ENCODE results near the gene SLC25A29. TPM values are rescaled to one million over a fixed set of nuclear protein-coding genes. Genes with fewer than 3 reads are reported as not detected.

SLC25A29 gene
- total RNA-seq, 1 donor: 8.6 TPM

DNA sequence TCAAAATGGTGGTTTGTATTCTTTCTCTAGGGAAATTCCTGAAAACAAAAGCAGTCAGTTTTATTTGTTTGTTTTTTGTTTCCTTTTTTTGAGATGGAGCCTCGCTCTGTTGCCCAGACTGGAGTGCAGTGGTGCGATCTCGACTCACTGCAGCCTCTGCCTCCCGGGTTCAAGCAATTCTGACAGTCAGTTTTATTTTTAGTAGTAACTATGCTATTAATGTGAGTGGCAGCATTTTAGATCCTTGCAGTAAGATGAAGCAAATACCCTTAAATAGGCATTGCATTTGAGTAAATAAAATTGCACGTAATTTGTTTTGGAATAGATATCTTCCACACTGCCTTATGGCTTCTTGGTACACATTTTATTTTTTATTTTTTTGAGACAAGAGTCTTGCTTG is 43.7 kb downstream of the SLC25A29 start:
- TF ChIP-seq, protein P1, sequence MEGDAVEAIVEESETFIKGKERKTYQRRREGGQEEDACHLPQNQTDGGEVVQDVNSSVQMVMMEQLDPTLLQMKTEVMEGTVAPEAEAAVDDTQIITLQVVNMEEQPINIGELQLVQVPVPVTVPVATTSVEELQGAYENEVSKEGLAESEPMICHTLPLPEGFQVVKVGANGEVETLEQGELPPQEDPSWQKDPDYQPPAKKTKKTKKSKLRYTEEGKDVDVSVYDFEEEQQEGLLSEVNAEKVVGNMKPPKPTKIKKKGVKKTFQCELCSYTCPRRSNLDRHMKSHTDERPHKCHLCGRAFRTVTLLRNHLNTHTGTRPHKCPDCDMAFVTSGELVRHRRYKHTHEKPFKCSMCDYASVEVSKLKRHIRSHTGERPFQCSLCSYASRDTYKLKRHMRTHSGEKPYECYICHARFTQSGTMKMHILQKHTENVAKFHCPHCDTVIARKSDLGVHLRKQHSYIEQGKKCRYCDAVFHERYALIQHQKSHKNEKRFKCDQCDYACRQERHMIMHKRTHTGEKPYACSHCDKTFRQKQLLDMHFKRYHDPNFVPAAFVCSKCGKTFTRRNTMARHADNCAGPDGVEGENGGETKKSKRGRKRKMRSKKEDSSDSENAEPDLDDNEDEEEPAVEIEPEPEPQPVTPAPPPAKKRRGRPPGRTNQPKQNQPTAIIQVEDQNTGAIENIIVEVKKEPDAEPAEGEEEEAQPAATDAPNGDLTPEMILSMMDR (IDR thresholded peaks at IDR 0.05; ENCODE audit: insufficient read depth, low read depth, low read length): no peak
- no peak for DNase-seq (ENCODE audit: low read depth)
- no peak overlapping the region for H3K4me3 ChIP-seq (ENCODE audit: low read depth, low read length)

DNA sequence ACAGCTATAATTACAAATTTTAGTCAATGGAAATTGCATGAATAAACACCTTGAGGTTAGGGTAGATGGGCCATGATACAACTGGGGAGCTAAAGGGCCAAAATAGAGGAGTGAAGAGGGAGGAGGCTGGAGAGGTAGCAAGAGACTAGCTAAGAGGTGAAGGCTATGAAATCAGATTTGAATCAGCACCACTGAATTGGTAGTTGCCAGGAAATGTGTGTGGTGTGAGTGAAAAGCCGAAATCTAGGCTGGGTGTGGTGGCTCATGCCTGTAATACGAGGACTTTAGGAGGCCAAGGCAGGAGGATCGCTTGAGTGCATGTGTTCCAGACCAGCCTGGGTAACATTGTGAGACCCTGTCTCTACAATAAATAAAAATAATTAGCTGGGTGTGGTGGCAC is 44.6 kb downstream of the SLC25A29 start:
- DNase-seq (ENCODE audit: low read depth): no peak
- no peak overlapping the region for H3K4me3 ChIP-seq (ENCODE audit: low read depth, low read length)
- TF ChIP-seq, protein P1 (IDR thresholded peaks at IDR 0.05; ENCODE audit: insufficient read depth, low read depth, low read length): no peak

DNA sequence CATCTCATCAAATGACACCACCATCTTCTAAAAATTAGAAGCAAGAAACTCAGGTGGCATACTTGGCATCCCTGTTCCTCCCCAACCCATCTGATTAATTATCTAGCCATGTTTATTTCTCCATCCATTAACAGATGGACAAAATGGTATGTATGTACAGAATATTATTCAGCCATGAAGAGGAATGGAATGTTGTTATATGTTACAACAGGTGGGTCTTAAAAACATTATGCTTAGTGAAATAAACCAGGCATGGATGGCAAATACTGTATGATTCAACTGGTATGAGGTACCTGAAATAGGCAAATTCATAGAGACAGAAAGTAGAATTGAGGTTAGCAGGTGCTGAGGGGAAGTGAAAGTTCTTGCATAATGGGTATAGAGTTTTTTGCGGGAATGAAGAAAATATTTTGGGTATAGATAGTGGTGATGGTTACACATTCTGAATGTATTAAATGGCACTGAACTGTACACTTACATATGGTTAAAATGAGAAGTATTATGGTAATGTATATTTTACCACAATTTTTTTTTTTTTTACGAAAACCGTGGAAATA is 49.8 kb downstream of the SLC25A29 start:
- TF ChIP-seq, protein P1 (IDR thresholded peaks at IDR 0.05; ENCODE audit: insufficient read depth, low read depth, low read length): no peak
- no peak for DNase-seq (ENCODE audit: low read depth)
- no peak overlapping the region for H3K4me3 ChIP-seq (ENCODE audit: low read depth, low read length)

DNA sequence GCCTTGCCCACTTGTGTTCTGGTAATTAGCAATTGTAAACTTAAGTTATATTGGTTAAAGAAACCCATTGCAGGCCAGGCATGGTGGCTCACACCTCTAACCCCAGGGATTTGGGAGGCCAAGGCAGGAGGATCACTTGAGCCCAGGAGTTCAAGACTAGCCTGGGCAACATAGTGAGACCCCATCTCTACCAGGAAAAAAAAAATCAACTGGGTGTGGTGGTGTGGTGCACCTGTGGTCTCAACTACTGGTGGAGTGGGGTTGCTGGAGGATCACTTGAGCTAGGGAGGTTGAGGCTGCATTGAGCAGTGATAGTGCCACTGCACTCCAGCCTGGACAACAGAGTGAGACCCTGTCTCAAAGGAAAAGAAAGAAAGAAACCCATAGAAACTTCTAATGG is 53.6 kb downstream of the SLC25A29 start:
- H3K4me3 ChIP-seq (ENCODE audit: low read depth, low read length): no peak overlapping the region
- TF ChIP-seq, protein P1 (IDR thresholded peaks at IDR 0.05; ENCODE audit: insufficient read depth, low read depth, low read length): no peak
- no peak for DNase-seq (ENCODE audit: low read depth)

DNA sequence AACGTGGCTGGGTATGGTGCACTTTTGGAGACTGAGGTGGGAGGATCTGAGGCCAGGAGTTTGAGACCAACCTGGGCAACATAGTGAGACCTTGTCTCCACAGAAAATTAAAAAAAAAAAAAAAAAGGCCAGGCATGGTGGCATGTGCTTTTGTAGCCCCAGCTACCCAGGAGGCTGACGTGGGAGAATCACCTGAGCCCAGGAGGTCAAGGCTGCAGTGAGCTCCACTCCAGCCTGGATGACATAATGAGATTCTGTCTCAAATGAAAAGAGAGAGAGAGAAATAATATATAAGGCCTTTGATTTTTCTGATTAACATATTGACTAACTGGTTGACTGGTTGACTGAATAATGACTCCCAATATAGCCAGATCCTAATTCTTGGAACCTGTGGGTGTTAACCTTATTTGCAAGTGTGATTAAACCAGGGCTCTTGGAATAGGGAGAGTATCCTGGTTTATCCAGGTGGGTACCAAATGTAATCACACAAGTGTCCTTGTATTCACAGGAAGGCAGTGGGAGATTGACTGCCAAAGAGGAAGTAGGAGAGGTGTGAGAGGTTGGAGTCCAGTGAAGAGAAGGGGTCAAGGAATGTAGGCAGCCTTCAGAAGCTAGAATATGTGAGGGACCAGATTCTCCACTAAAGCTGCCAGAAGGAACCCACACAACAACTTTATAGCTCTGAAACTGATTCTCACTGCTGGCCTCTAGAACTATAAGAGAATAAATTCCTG is 55.3 kb downstream of the SLC25A29 start:
- no peak overlapping the region for H3K4me3 ChIP-seq (ENCODE audit: low read depth, low read length)
- no peak for DNase-seq (ENCODE audit: low read depth)
- TF ChIP-seq, protein P1 (IDR thresholded peaks at IDR 0.05; ENCODE audit: insufficient read depth, low read depth, low read length): no peak

DNA sequence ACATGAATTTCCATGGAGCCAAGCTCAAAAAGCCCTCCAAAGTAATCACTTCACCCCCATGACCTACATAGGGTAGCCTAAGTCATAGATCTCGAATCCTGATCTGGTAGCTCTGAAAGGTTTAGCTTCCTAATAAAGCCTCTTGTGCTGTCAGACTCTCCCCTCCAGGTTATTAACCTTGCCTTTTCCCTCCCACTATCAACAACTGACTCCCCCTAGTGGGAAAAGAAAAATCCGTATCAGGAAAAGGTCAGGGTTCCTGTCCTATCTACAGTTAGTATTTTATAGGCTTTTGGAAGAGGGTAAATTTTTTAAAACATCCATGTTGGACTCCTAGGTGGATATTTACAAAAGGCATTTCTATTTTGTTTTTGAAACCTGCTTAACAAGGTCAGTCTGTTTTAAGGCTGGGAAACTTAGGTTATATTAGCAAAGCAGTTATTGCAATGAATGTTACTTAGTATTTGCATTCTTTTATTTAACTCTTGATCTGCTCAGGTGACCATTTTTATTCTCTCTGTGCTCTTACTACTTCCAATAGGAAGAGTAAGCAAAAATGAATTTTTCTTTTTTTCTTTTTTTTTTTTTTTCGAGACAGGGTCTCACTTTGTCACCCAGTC is 59.3 kb downstream of the SLC25A29 start:
- DNase-seq (ENCODE audit: low read depth): peak; percentile 63
- TF ChIP-seq, protein P1 (IDR thresholded peaks at IDR 0.05; ENCODE audit: insufficient read depth, low read depth, low read length): peak; percentile 74
- no peak overlapping the region for H3K4me3 ChIP-seq (ENCODE audit: low read depth, low read length)

Data from fibroblast of villous mesenchyme (primary cell).